Fibroblast of the aortic adventitia (primary cell): ENCODE measurements around the gene SH3RF2. TPM values are rescaled to one million over a fixed set of nuclear protein-coding genes. Genes with fewer than 3 reads are reported as not detected.
"Not testable (repeated sequence)": the region's sequence is repeated elsewhere in the genome, so short reads cannot be mapped to it uniquely, and the experiment has no call there.

Source experiments
- DNase-seq: peaks from one replicate; pipeline ENCODE4 v3.0.0-alpha.2; 2010; ENCODE audit warnings: low read depth
- H3K4me3 ChIP-seq: 2 replicates; pipeline ENCODE4 v1.5.1; 2011; ENCODE audit warnings: low read depth, mild to moderate bottlenecking, control low read depth, low read length, moderate library complexity
- CTCF ChIP-seq: IDR thresholded peaks from 2 replicates; pipeline ENCODE4 v1.5.1; 2011; ENCODE audit warnings: mild to moderate bottlenecking, low read length, control low read depth, inconsistent platforms; ENCODE audit not compliant: insufficient read depth
- total RNA-seq: library from RNA; depleted of rRNA; stranded (reverse); fragments of >200 nt; gene quantifications from 2 replicates; pipeline ENCODE4 v1.2.3, GENCODE V29; 2012; ENCODE audit warnings: low replicate concordance

Gene SH3RF2
- total RNA-seq, 1 donor = 6.7 TPM

GRCh38 chr5:146107901-146108300 lies 171.5 kb downstream of the SH3RF2 start:
- DNase-seq = peak; percentile 40
- no peak overlapping the region for H3K4me3 ChIP-seq
- no peak for TF ChIP-seq CTCF

- not testable (repeated sequence) for DNase-seq, H3K4me3 ChIP-seq
Observed at GRCh38 chr5:146108870-146109269, 172.5 kb downstream of the SH3RF2 start.

GRCh38 chr5:146109379-146109778 lies 173.0 kb downstream of the SH3RF2 start:
- no peak overlapping the region for H3K4me3 ChIP-seq
- TF ChIP-seq CTCF = no peak
- DNase-seq = no peak

GRCh38 chr5:146111409-146111808 lies 175.0 kb downstream of the SH3RF2 start:
- H3K4me3 ChIP-seq = no peak overlapping the region
- no peak for DNase-seq
- TF ChIP-seq CTCF = no peak

- no peak for DNase-seq
- no peak overlapping the region for H3K4me3 ChIP-seq
- no peak for TF ChIP-seq CTCF
Observed at GRCh38 chr5:146112476-146112875, 176.1 kb downstream of the SH3RF2 start.

Other genes with a start within 250 kb of the SH3RF2 start
- 12.3 and 35.4 TPM in 2 replicates for gene PRELID2, start 101.2 kb upstream of the SH3RF2 start, total RNA-seq
- gene GRXCR2, start 63.6 kb upstream of the SH3RF2 start, total RNA-seq = 0.09 TPM in 1 of 2 replicates, not detected in the other
- gene PLAC8L1, start 169.0 kb downstream of the SH3RF2 start, total RNA-seq = 0.98 TPM in 1 of 2 replicates, not detected in the other
- 216 and 226 TPM in 2 replicates for gene LARS1, start 246.1 kb downstream of the SH3RF2 start, total RNA-seq